Measurements from ENCODE around the gene GNAZ. TPM values are rescaled to one million over a fixed set of nuclear protein-coding genes. Genes with fewer than 3 reads are reported as not detected.
"Not testable (repeated sequence)": the region's sequence is repeated elsewhere in the genome, so short reads cannot be mapped to it uniquely, and the experiment has no call there.

GNAZ gene
- polyA plus RNA-seq (ENCODE audit: insufficient read length) = 4.7 TPM
- long read RNA-seq, donor 1, partial matches to known transcripts = 0 of 1 reads
- long read RNA-seq, donor 1, other reads (novel, unspliced or antisense) = 0 of 1 reads
- long read RNA-seq, donor 2, partial matches to known transcripts = 0 of 2 reads
- long read RNA-seq, donor 2, other reads (novel, unspliced or antisense) = 0 of 2 reads
- long read RNA-seq, donor 3 = 0 reads
- long read RNA-seq, donor 4 = 0 reads
- long read RNA-seq, donor 5, partial matches to known transcripts = 0 of 2 reads
- long read RNA-seq, donor 5, other reads (novel, unspliced or antisense) = 0 of 2 reads
- long read RNA-seq, donor 6, partial matches to known transcripts = 0 of 2 reads
- long read RNA-seq, donor 6, other reads (novel, unspliced or antisense) = 0 of 2 reads
- long read RNA-seq, donor 7, partial matches to known transcripts = 0 of 2 reads
- long read RNA-seq, donor 7, other reads (novel, unspliced or antisense) = 0 of 2 reads
- long read RNA-seq, donor 8 = 0 reads

DNA sequence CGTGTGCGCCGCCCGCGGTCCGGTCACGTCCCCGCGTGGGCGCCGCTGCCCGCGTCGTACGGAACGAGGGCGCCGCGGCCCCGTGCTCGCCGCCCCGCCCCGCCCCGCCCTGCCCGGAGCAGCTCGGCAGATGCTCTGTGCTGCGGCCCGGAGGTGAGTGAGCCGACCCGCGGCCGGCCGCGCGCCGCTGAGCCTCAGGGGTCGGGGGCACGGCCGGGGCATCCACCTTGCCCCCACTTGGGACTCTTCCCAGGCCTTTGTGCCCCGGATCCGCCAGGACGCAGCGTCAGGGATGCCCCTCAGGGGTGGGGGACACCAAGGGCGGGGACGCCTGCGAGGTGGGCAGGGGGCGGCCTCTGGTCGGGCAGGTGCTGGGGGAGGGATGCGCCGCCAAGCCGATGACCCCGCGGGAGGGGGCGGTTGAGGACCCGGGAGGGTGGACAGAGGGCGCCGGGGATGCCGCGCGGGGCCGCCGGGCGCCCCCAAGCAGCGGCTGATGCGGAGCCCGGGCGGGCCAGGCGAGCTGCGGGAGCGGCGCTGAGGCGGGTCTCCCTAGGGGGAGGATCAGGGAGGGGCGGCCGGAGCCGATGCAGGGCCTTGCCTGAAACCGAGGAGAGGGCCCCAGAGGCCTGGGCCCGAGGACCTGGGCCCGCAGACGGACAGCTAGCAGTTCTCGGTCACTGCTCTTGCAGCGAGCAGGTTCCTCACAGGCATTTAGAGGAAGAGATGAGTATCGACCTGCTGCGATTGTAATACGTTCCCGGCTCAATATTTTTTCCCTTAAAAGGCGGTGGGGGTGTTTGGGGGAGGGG, at the start of gene GNAZ:
GNAZ (plus strand) TSS at position 102 of the 812 bp plus-strand sequence. CDS start 25,177 bp downstream, outside the sequence.
- no peak for DNase-seq

DNA sequence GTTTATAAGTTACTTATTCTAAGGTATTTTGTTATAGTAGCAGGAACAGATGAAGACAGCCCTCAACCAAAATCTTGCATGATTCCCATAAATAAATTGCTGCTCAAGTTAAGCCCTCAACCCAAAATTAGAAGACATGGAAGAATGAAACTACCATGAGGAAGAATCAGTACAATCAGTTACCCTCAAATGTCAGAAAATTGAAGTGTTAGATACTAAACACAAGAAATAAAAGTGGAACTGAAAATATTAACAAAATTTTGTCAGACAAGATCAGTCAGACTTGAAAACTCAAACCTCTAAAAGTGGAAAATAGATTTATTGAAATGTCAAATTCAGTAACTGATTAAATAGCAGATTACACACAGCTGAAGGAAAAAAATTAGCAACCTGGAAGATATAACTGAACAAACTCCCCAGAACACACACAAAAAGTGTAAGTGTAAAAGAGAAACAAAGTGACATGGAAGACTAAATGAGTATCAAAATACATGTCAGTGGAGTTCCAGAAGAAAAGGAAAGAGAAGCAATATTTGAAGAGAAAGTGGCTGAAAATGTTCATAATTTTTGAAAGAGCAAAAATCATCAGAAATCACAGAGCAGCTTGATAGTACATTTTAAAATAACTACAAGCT, 49.5 kb upstream of the GNAZ start:
- no peak for DNase-seq

DNA sequence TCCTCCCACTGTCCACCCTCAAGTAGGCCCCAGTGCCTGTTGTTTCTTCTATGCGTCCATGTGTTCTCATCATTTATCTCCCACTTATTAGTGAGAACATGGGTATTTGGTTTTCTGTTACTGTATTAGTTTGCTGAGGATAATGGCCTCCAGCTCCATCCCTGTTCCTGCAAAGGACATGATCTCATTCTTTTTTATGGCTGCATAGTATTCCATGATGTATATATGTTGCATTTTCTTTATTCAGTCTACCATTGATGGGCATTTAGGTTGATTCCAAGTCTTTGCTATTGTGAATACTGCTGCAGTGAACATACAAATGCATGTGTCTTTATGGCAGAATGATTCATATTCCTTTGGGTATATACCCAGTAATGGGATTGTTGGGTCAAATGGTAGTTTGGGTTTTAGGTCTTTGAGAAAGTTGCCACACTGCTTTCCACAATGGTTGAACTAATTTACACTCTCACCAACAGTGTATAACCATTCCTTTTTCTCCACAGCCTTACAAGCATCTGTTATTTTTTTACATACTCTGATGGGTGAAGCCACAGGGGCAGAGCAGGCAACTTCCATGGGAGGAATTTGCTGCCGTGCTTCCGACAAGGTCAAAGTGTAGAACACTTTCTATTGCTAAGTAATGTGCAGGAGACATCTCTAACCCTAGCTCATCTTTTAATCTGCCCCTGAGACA, 48.5 kb upstream of the GNAZ start:
- not testable (repeated sequence) for DNase-seq

DNA sequence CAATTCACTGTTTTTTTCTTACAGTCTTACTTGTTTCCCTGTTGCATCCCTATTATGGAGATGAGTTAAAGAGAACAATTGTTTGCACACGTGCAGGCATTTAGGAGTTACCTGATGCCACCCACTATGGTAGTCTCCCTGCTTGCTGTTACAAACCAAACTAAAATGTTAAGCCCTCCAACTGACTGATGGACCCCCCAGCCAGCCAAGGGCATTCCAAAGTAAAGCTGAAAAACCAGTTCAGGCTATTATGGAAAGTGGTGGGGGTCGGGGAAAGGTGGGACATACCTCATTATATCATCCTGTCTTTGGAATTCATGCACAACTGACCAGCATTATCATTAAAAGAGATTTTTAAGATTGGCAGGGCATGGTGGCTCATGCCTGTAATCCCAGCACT, 47.0 kb upstream of the GNAZ start:
- DNase-seq = no peak

DNA sequence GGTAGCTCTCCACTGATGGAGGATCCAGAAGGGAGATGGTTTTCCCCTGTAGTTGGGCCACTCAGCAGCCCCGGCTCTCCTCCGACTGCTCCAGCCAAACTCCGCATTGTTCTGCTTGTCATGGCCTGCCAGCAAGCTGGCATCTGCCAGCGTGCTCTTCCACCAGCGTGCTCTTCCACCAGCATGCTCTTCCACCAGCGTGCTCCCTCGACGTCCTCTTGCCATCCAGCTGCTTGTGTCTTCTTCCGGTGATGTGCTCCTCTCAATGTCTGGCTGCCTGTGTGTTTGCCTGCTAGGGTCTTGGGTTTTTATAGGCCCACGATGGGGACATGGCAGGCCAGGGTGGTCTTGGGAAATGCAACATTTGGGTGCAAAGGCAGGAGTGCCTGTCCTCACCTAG, 43.5 kb upstream of the GNAZ start:
- DNase-seq = no peak

DNA sequence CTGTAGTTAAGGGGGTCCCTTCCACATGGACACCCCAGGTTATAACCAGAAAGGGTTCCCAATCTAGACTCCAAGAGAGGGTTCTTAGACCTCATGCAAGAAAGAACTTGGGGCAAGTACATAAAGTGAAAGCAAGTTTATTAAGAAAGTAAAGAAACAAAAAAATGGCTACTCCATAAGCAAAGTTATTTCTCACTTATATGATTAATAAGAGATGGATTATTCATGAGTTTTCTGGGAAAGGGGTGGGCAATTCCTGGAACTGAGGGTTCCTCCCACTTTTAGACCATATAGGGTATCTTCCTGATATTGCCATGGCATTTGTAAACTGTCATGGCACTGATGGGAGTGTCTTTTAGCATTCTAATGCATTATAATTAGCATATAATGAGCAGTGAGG, 42.5 kb upstream of the GNAZ start:
- DNase-seq = not testable (repeated sequence)

DNA sequence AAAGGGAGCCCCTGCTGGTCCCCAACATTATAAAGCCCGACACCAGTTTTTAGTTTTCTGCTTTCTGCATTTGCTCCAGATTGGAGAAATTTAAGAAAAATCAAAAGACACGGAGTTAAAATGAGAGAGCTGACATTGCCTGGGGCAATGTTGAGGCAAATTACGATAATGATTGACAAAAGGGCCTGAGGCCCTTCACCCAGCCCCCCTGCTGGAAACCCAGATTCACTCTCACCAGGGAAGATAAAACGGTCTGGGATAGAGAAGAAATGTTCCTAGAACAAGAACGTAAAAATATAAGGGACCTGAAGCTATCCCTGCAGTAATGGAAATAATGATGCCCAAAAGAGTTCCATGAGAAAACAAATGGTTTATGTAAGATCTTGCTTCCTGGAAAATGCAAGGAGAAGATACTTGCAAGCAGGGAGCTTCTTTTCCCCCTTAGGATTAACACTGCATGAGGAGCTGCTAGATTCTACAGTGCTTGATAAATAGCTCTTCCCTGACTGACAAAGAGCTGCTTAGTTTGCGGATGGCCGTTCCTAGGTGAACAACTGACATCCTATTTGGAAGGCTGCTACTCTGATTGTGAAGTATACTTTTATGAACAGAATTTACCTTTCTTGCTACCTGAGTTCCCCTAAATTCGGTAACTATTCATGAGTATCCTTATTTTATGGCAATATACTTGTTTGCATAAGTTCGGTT, 40.6 kb upstream of the GNAZ start:
- DNase-seq = no peak

DNA sequence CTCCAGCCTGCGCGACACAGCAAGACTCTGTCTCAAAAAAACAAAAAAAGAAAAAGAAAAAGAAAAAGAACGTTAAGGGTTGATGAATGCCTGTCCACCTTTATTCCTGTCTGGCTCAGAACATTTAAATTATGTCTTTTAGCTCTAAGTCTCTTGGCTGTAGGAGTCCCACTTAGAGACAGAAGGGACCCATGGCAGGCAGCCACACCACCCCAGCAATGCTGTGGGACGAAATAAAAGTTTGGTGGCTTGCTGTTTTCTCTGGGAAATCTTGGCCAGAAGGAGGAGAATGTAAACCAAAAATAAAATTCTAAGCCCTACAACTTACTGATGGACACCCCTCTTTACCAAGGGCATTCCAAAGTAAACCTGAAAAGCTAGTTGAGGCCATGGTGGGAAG, 38.9 kb upstream of the GNAZ start:
- DNase-seq = no peak

DNA sequence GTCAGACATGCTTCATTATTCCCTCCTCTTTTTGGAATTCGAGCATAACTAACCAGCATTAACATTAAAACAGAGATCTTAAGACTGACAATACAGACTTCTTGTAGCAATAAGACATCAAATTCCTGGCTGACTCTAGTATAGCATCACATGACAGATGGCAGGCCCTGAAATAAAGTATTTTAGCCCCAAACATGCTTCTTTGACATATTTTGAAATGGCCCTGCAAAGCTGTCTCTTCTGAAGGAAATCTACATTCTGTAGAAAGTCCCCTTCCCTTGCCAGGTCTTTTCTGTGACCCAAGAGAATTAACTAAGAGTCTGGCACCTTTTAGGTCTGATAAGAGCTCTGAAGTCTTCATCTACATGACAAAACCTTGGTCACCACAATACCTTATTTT, 38.5 kb upstream of the GNAZ start:
- DNase-seq = no peak

DNA sequence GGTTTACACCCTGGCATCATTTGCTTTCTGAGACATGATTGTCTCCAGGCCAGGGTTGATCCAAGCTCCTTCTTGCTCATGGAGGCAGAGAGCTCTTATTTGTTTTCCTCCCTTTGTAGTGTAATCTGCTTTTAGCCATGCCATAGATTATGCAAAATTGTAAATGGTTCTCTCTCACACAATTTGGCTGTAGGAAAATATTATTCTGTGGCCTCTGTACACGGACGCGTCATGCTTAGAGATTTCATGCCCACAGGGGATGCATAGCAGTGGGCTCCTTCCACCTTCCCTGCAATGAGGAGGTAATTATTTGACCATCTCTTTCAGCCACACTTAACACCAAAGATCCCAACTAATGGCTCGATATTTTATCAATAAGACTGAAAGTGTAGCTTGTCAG, 37.7 kb upstream of the GNAZ start:
- DNase-seq = no peak

DNA sequence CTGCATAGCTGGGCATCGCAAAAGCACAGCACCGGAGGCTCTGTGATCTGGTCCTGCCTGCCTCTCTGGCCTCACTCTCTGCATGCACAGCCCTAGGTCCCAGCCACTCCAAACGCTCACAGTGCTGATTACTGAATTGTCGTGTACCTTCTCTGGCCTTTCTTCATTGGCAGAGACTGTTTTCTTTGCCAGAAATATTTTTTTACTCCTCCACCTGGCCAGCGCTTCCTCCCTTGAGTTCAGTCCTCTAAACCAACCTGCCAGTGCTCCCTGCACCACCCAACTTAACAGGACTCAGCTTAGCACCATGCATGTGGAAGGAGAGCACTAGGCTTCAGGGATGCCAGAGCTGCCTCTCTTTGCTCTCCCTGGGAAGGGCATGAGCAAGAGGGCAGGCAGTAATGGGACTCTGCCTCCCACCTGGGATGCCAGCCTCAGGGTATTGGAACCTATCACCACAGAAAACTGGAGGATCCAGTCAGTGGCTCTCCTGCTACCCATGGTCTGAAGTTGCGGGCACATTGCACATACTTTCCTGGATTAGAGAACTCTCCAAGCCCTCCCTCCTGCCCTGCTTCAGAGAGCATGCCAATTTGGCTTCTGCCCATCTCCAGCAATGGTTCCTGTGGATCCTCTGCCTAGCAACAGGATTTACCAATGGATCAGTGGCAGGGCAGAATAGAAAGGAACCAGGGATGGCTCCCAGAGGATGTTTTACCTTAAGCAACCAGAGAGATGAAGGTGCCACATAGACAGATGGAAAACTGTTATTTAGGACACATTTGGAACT, 37.0 kb upstream of the GNAZ start:
- DNase-seq = no peak

DNA sequence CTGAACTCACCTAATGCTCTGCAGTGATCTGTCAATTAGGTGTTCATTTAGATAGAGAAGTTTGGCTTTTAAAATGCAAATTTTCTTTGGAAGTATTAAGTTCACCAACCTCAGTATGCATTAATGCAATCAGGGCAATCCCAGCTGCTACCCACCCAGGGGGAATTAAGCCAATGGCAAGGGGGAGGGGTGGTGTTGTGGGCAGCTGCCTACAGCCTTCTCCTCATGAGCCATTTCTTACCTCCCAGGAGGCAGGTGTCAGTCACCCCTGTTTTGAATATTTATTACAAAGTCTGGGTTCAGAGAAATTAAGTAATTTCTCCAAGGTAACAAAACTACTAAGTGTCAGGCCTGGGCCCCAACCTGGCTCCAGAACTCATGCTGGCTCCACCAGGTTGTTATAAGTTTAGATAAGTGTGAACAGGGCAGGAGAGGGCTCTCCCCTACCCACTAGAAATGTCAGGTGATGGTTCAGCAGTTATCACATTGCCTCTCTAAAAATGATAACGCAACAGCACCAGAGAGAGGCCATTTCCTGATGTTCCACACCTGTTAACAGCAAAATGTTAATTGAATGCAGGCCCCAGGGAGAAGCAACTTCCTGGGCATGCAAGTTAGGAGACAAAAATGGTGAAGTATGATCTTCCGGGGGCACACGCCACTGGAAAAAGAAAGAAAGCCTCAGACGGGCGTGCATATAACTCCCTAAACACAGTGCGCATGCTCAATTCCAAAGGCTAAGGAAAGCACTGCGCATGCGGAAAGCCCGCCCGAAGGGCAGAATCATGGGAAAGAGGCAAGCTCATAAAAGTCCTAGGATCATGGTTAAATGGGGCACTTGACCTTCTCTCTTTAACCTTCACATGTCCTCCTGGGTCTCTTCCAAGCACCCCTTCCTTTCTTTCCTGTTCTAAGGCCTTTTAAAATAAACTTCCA, 35.4 kb upstream of the GNAZ start:
- no peak for DNase-seq

DNA sequence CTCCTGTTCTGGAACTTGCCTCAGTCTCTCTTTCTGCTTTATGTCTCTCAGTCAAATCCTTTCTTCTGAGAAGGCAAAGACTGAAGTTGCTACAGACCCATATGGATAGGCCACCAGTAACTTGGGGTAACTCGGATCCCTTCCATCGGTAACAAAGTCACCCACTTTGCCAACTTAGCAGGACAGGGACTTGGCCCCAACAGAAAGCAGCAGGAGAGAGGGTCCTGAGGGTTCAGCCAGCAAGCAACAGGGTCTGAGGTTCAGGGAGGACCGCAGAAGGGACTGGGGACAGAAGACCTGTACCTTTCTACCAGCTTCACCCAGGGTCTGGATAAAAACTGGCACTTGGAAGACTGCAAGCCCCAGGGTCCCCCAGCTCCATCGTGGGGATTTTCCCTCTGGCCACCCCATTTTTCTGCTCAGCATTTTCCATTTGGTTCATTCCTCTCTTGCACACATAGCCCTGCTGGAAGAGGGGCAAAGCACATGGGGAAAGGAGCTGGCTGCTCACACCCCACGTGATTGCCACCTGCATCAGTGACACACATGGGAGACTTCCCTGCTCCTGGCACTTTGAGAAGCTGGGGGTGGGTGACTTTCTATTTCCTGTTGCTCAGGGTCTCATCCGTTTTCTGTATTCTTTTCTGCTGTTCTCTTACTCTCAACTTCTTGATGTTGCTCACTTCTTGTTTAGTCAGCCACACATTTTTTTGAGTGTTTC, 34.6 kb upstream of the GNAZ start:
- no peak for DNase-seq

DNA sequence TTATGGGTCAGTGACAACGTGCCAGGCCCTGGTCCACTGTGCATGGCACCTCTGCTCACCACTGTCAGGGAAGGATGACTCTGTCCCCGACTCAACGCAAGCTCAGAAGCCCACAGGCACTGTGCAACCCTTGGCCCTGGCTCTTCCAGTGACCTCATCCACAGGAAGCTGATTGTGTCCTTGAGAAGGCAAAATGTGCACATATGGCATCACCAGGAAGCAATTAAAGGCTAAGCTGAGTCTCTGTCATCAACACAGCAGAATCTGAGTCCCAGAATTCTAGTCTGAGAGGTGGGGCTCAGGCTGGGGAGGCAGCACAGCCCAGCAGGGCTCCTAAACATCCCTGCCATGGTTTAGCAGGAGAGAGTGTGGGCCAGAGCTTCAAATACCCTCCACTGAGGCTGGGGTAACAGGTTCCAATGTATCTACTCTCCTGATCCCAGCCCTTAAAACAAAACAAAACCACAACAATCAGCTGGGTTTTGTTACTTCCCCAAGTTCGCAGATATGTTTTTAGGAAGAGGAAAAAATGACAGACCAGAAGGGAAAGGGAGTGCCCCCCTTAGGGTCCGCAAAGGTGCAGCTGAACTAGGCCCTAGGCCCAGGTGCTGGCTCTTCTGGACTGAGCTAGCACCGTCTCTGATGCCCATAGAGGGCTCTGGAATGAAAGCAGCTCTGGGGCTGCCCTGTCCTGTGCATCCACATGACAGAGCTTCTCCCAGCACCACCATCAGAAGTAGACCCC, 33.5 kb upstream of the GNAZ start:
- DNase-seq = no peak

DNA sequence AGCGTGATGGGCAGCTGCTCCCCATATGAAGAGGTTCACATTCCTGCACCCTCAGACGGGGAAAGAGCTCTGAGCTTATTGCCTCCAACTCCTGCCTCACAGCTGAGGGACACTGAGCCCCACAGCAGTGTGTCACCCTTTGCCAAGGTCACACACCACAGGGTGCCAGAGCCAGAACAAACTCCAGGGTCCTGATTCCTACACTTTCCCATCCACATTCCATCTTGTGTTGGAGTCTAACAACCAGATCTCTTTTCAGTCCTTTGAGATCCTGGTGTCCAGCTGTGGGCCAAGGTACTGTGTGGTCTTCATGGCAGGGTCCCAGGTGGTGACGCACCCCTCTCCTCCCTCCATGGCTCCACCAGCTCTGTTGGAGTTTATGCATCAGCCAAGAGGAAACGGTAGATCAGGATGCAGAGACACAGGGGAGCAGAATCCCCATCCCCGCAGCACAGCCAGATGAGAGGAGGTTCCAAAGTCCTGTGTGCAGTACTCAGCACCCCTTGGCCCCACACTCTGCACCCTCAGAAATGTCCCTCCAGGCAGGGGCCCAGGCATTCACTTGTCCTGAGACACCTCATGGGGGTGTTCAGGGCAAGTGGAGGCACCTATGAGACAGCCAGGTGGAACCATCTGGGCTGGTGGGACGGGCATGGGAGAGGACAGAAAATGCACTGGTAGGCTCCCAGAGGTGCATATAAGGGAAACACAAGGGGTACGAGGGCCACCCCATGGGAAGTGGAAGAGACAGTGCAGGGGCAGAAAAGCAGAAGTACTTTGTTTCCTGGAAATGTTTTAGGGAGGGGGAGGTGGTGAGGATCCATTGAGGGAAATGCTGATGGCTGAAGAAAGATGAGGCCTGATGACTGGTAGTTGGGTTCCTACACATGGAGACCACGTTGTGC, 32.6 kb upstream of the GNAZ start:
- DNase-seq = no peak

DNA sequence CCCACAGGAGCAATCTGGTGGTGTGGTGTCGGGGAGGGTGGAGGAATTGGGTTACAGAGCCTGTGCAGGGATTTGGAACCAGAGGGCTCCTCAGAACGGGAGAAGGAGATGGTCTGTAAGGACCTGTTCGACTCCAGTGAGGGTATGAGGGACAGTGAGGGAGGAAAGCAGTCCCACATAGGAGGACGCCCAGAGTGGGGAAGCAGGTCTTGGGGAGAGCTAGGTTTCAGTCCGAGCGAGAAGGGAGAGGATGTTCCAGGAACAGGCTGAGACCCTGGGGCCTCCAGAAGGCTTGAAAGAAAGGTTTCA, 32.0 kb upstream of the GNAZ start:
- DNase-seq = no peak

DNA sequence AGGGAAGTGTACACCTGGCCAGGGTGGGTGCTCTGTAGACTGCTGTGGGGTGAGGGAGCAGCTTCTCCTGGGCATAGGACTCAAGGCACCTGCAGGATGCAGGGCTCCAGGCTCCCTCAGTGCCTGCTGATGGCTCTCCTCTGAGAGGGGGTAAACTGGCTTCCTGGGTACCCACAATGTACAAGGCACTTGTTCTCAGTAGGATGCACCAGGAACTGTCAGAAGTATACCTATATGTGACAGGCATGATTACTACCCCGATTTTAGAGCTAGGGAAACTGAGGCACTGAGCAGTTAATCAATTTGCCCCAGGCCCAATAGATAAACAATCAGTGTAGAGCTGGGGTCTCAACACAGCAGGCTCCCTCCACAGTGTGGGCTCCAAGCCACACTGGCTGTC, 31.4 kb upstream of the GNAZ start:
- DNase-seq = no peak

Data from left kidney (tissue), 8 donors.